ENCODE data around the gene TLX3. TPM values are rescaled to one million over a fixed set of nuclear protein-coding genes. Genes with fewer than 3 reads are reported as not detected.

TLX3 gene
- not detected in 2 replicates for total RNA-seq

DNA sequence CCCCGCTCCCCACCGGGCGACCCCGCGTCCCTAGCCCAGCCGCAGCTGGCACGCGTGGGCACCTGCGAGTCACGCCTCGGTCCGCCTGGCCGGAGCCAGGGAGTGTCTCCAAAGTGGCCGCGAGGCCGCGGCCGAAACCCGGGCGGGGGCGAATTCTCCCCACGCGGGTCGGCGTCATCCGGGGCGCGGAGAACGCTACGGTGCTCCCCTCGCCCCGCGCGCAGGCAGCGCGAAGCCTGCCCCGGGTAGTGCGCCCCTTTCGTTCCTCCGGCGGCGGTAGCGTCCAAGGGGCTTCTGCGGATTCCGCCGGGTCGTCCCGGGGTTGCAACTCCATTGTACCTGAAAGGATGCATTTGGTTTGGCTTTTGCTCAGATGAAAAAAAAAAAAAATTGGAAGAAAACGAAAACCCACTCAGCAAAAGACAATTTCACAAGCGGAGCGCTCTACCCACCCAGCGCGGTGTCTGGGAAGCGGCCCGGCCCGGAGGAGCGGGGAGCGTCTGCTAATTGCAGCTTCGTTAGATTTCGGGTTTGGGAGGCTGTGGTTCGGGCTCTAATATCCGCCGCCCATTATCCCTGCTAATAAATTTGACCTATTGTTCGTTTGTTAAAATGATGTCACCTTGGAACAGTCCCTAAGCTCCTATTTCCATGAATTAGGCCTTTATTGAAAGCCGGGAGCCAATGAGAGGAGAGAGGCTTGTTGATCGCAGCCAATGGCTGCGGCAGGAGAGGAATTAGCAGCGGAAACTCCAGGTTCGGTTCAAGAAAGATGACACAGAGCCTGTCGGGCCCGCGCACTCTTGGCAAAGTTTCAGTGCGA, at the start of gene TLX3:
TLX3 (plus strand) TSS at position 796 of the 823 bp plus-strand sequence. CDS start 118 bp downstream, outside the sequence.

Other genes starting within 250 kb of the TLX3 start
- 856 and 1,029 TPM in 2 replicates for gene NPM1, start 78.6 kb downstream of the TLX3 start, total RNA-seq
- gene FGF18, start 110.4 kb downstream of the TLX3 start, total RNA-seq: 0.06 TPM in 1 of 2 replicates, not detected in the other

Data from bladder microvascular endothelial cell (primary cell).